GM23248 (cell line): Measurements from ENCODE around the gene CAMKMT. TPM values are rescaled to one million over a fixed set of nuclear protein-coding genes. Genes with fewer than 3 reads are reported as not detected.

Experiments
- DNase-seq: peaks from one replicate; pipeline ENCODE4 v3.0.0-alpha.2; 2015
- H2AFZ ChIP-seq: fragments of 200-600 bp; sonication (generic); 2 replicates; pipeline ENCODE4 v1.6.1; 2016; ENCODE audit warnings: antibody characterized with exemption
- H3F3A ChIP-seq: fragments of 200-600 bp; sonication (generic); 2 replicates; pipeline ENCODE4 v1.6.1; 2016; ENCODE audit warnings: mild to moderate bottlenecking, antibody characterized with exemption, mixed run types; ENCODE audit not compliant: insufficient read depth
- H3K27ac ChIP-seq: fragments of 200-600 bp; sonication (generic); 2 replicates; pipeline ENCODE4 v1.5.1; 2016; ENCODE audit warnings: mild to moderate bottlenecking
- H3K27me3 ChIP-seq: fragments of 200-600 bp; sonication (generic); replicated peaks from 2 replicates; pipeline ENCODE4 v1.6.1; 2016; ENCODE audit warnings: mild to moderate bottlenecking; ENCODE audit not compliant: insufficient read depth
- H3K36me3 ChIP-seq: fragments of 200-600 bp; sonication (generic); 2 replicates; pipeline ENCODE4 v1.6.1; 2016; ENCODE audit warnings: low read depth, mild to moderate bottlenecking
- H3K4me1 ChIP-seq: fragments of 200-600 bp; sonication (generic); 2 replicates; pipeline ENCODE4 v1.6.1; 2016; ENCODE audit warnings: mild to moderate bottlenecking; ENCODE audit not compliant: insufficient read depth
- H3K4me2 ChIP-seq: fragments of 200-600 bp; sonication (generic); one replicate; pipeline ENCODE4 v1.6.1; 2016; ENCODE audit warnings: mild to moderate bottlenecking; ENCODE audit not compliant: unreplicated experiment
- H3K4me3 ChIP-seq: fragments of 200-600 bp; sonication (generic); 2 replicates; pipeline ENCODE4 v1.5.1; 2016; ENCODE audit warnings: mild to moderate bottlenecking
- H3K79me2 ChIP-seq: fragments of 200-600 bp; sonication (generic); 2 replicates; pipeline ENCODE4 v1.6.1; 2016; ENCODE audit warnings: mild to moderate bottlenecking; ENCODE audit not compliant: insufficient read depth
- H3K9ac ChIP-seq: fragments of 200-600 bp; sonication (generic); 2 replicates; pipeline ENCODE4 v1.6.1; 2016; ENCODE audit warnings: mild to moderate bottlenecking
- H3K9me2 ChIP-seq: fragments of 200-600 bp; sonication (generic); 2 replicates; pipeline ENCODE4 v1.6.1; 2016; ENCODE audit warnings: mixed run types, mild to moderate bottlenecking, moderate library complexity; ENCODE audit not compliant: insufficient read depth
- H3K9me3 ChIP-seq: fragments of 200-600 bp; sonication (generic); one replicate; pipeline ENCODE4 v1.6.1; 2017; ENCODE audit warnings: low read depth
- H4K20me1 ChIP-seq: fragments of 200-600 bp; sonication (generic); 2 replicates; pipeline ENCODE4 v1.6.0; 2016; ENCODE audit not compliant: insufficient read depth
- EZH2 ChIP-seq: fragments of 200-600 bp; sonication (generic); IDR thresholded peaks from 2 replicates; pipeline ENCODE4 v1.6.1; 2018; ENCODE audit warnings: antibody characterized with exemption, mild to moderate bottlenecking; ENCODE audit not compliant: insufficient read depth, poor library complexity, severe bottlenecking
- EZH2phosphoT487 ChIP-seq: fragments of 200-600 bp; sonication (generic); IDR thresholded peaks from 2 replicates; pipeline ENCODE4 v1.6.1; 2018; ENCODE audit warnings: antibody characterized with exemption, moderate library complexity, mild to moderate bottlenecking, low read depth; ENCODE audit not compliant: insufficient read depth
- WGBS, 2 experiments: methylation state at CpG; one replicate each; pipeline ENCODE4 v1.1.6; 2015 to 2017; ENCODE audit warnings: low lambda C conversion rate in 2 of 2, low coverage in 1 of 2; ENCODE audit errors: missing lambda C conversion rate in 2 of 2; 5-methylcytosine and 5-hydroxymethylcytosine counted together
- in situ Hi-C: fragments of 300-500 bp; cut with MboI; formaldehyde crosslinking; loops from 2 replicates; pipeline ENCODE4 v1.15.0; 2020
- polyA plus RNA-seq: library from polyadenylated mRNA; unstranded; fragments of >200 nt; fragmentation: Nextera tagmentation; extraction: Ambion mirVana; gene quantifications from 2 replicates; pipeline ENCODE4 v1.2.1, GENCODE V29; 2016
- total RNA-seq: library from RNA; depleted of rRNA; stranded (reverse); fragments of >200 nt; shearing (Covaris generic); gene quantifications from 2 replicates; pipeline ENCODE4 v1.2.3, GENCODE V29; 2014

CAMKMT gene
- total and polyA plus RNA-seq, 2 experiments from 2014 or later = 3.1 to 6.9 TPM

GRCh38 chr2:44649381-44649780, 287.6 kb downstream of the CAMKMT start:
- H3K9me2 ChIP-seq = no peaks in the 10 kb centered on the region
- no peaks in the 10 kb centered on the region for H3F3A ChIP-seq
- no peak overlapping the region for H2AFZ ChIP-seq
- no peaks in the 10 kb centered on the region for H3K79me2 ChIP-seq
- 0 out of 2 replicates have a peak, but pooled peaks cover 6% of the 10 kb centered on the region for H3K4me1 ChIP-seq
- no peaks in the 10 kb centered on the region for H3K27me3 ChIP-seq
- H3K36me3 ChIP-seq = no peaks in the 10 kb centered on the region
- DNase-seq = peak; percentile 47
- no peak overlapping the region for H3K4me2 ChIP-seq
- in situ Hi-C loops = no loop called here
- 36 to 43% methylated on average over 2 of the region's 2 CpGs for WGBS, 2 experiments
- no peak overlapping the region for H3K4me3 ChIP-seq
- H3K9ac ChIP-seq = no peak overlapping the region
- no peak overlapping the region for H3K27ac ChIP-seq
- H3K9me3 ChIP-seq = no peaks in the 10 kb centered on the region
- no peak for TF ChIP-seq EZH2phosphoT487
- TF ChIP-seq EZH2 = no peak
- no peaks in the 10 kb centered on the region for H4K20me1 ChIP-seq

DNA sequence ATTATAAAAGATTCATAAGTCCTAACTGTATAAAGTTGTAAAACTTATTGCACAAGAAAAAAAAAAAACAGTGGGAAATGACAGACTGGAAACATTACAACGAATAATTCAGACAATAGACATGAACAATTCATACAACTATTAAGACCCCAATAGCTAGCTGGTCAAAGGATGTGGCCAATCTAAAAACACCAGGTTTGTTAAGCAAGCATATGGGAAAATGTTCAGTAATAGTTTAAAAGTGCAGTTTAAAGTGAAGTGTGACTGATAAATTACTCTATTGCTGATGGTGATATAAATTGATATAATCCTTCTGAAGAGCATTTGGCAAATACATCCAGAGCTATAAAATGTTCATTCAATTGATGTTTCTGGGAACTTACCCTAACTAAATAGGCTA, 289.0 kb downstream of the CAMKMT start:
- no peak for TF ChIP-seq EZH2phosphoT487
- no peak for TF ChIP-seq EZH2
- 0 out of 2 replicates have a peak, but pooled peaks cover 6% of the 10 kb centered on the region for H3K4me1 ChIP-seq
- WGBS, 2 experiments = 58 to 74% methylated on average over 1 of the region's 1 CpG
- H3K9me2 ChIP-seq = no peaks in the 10 kb centered on the region
- in situ Hi-C loops = no loop called here
- H3K4me3 ChIP-seq = no peak overlapping the region
- DNase-seq = no peak
- H3F3A ChIP-seq = no peaks in the 10 kb centered on the region
- H3K9me3 ChIP-seq = no peaks in the 10 kb centered on the region
- no peaks in the 10 kb centered on the region for H3K27me3 ChIP-seq
- no peak overlapping the region for H3K9ac ChIP-seq
- H3K27ac ChIP-seq = no peak overlapping the region
- H3K36me3 ChIP-seq = no peaks in the 10 kb centered on the region
- no peaks in the 10 kb centered on the region for H3K79me2 ChIP-seq
- H3K4me2 ChIP-seq = no peak overlapping the region
- H4K20me1 ChIP-seq = no peaks in the 10 kb centered on the region
- no peak overlapping the region for H2AFZ ChIP-seq

- in situ Hi-C loops = no loop called here
- Histone ChIP-seq H3K4me1 (0 out of 2 replicates have a peak, but pooled peaks cover 4% of the 10 kb centered on the region), H3F3A (no peaks in the 10 kb centered on the region), H3K9me3 (no peaks in the 10 kb centered on the region), H3K9ac (no peak overlapping the region), H2AFZ (no peak overlapping the region), H3K27ac (no peak overlapping the region), H3K4me3 (no peak overlapping the region), H3K4me2 (no peak overlapping the region), H3K79me2 (no peaks in the 10 kb centered on the region), H3K9me2 (no peaks in the 10 kb centered on the region), H4K20me1 (no peaks in the 10 kb centered on the region), H3K36me3 (no peaks in the 10 kb centered on the region), H3K27me3 (no peaks in the 10 kb centered on the region)
- TF ChIP-seq EZH2 = no peak
- TF ChIP-seq EZH2phosphoT487 = no peak
- DNase-seq = no peak
- 65 to 83% methylated on average over 1 of the region's 1 CpG for WGBS, 2 experiments
Measured at GRCh38 chr2:44651974-44652373, 290.2 kb downstream of the CAMKMT start.

DNA sequence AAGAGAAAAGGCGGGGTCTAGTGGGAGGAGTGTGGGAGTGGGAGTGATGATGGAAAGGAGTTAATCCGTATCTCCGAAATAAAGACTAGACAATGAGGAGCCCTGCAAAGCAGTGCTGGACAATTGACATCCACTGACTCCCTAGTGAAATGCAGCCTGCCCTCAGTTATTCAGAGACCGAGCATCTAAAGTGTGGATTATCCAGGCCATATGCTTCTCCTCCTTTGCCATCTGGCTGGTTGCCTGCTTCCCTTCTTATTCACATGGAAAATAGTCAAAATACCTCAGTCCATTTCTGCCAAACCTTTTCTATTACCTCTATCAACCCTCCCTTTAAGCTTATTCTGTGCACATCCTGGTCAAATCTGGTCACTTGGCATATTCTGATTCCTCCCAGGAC, 291.0 kb downstream of the CAMKMT start:
- Histone ChIP-seq H3K9me3 (no peaks in the 10 kb centered on the region), H3K79me2 (no peaks in the 10 kb centered on the region), H3K9ac (no peak overlapping the region), H3K27me3 (no peaks in the 10 kb centered on the region), H3K36me3 (no peaks in the 10 kb centered on the region), H3F3A (no peaks in the 10 kb centered on the region), H3K4me2 (no peak overlapping the region), H3K4me1 (no peaks in the 10 kb centered on the region), H3K4me3 (no peak overlapping the region), H3K27ac (no peak overlapping the region), H4K20me1 (no peaks in the 10 kb centered on the region), H2AFZ (no peak overlapping the region), H3K9me2 (no peaks in the 10 kb centered on the region)
- no peak for TF ChIP-seq EZH2phosphoT487
- in situ Hi-C loops = no loop called here
- no peak for DNase-seq
- 93 to 97% methylated on average over 4 of the region's 4 CpGs for WGBS, 2 experiments

GRCh38 chr2:44655401-44655864, 293.7 kb downstream of the CAMKMT start:
- no peaks in the 10 kb centered on the region for H3K9me3 ChIP-seq
- no peak for DNase-seq
- H3K4me1 ChIP-seq = no peaks in the 10 kb centered on the region
- H3K9me2 ChIP-seq = no peaks in the 10 kb centered on the region
- no peak overlapping the region for H3K4me3 ChIP-seq
- no peaks in the 10 kb centered on the region for H3F3A ChIP-seq
- in situ Hi-C loops = no loop called here
- no peak overlapping the region for H3K4me2 ChIP-seq
- H3K27me3 ChIP-seq = no peaks in the 10 kb centered on the region
- no peak overlapping the region for H3K27ac ChIP-seq
- H4K20me1 ChIP-seq = no peaks in the 10 kb centered on the region
- no peaks in the 10 kb centered on the region for H3K36me3 ChIP-seq
- no peak overlapping the region for H3K9ac ChIP-seq
- no peak overlapping the region for H2AFZ ChIP-seq
- no peak for TF ChIP-seq EZH2phosphoT487
- no peak for TF ChIP-seq EZH2
- no peaks in the 10 kb centered on the region for H3K79me2 ChIP-seq
- 92 to 94% methylated on average over 5 of the region's 5 CpGs for WGBS, 2 experiments
